Stimulated activated CD8-positive, alpha-beta memory T cell treated with anti-CD3 and anti-CD28 coated beads, Interleukin-2, amount 100 ng/mL, for 48 hours (primary cell): Measurements from ENCODE around the gene CSRNP3.

ENCODE experiments used
- DNase-seq, 2 donors: peaks; one replicate each; pipeline ENCODE4 v3.0.0-alpha.2; 2020; ENCODE audit warnings: low read depth in 2 of 2

CSRNP3 gene

GRCh38 chr2:165470361-165470760 lies 863 bp downstream of the CSRNP3 start:
- no peak for DNase-seq

GRCh38 chr2:165471349-165471950 lies 2.0 kb downstream of the CSRNP3 start:
- no peak for DNase-seq

- DNase-seq: no peak
These were observed 3.4 kb downstream of the CSRNP3 start for GRCh38 chr2:165472922-165473321.

- no peak for DNase-seq
These were observed 5.2 kb downstream of the CSRNP3 start for GRCh38 chr2:165474619-165475276.

GRCh38 chr2:165475277-165476004 lies 5.9 kb downstream of the CSRNP3 start:
- no peak for DNase-seq

- no peak for DNase-seq
These were observed 10.4 kb downstream of the CSRNP3 start for GRCh38 chr2:165479856-165480255.

- no peak for DNase-seq
These were observed 25.1 kb downstream of the CSRNP3 start for GRCh38 chr2:165494573-165494972.

- DNase-seq: no peak
These were observed 28.3 kb downstream of the CSRNP3 start for GRCh38 chr2:165497659-165498317.

- DNase-seq: no peak
These were observed 29.6 kb downstream of the CSRNP3 start for GRCh38 chr2:165499131-165499530.

GRCh38 chr2:165500001-165500400 lies 30.5 kb downstream of the CSRNP3 start:
- DNase-seq: no peak

GRCh38 chr2:165500816-165501215 lies 31.3 kb downstream of the CSRNP3 start:
- no peak for DNase-seq

- DNase-seq: no peak
These were observed 36.0 kb downstream of the CSRNP3 start for GRCh38 chr2:165505514-165505913.

GRCh38 chr2:165508927-165509326 lies 39.4 kb downstream of the CSRNP3 start:
- DNase-seq: no peak

GRCh38 chr2:165513479-165513878 lies 44.0 kb downstream of the CSRNP3 start:
- DNase-seq: no peak

GRCh38 chr2:165518611-165519010 lies 49.1 kb downstream of the CSRNP3 start:
- no peak for DNase-seq

- no peak for DNase-seq
These were observed 53.2 kb downstream of the CSRNP3 start for GRCh38 chr2:165522719-165523118.

GRCh38 chr2:165524720-165525119 lies 55.2 kb downstream of the CSRNP3 start:
- no peak for DNase-seq

GRCh38 chr2:165528691-165529090 lies 59.2 kb downstream of the CSRNP3 start:
- no peak for DNase-seq

- no peak for DNase-seq
These were observed 59.6 kb downstream of the CSRNP3 start for GRCh38 chr2:165529130-165529529.

GRCh38 chr2:165533331-165533730 lies 63.8 kb downstream of the CSRNP3 start:
- DNase-seq: no peak

GRCh38 chr2:165535471-165535870 lies 66.0 kb downstream of the CSRNP3 start:
- no peak for DNase-seq

- DNase-seq: no peak
These were observed 67.5 kb downstream of the CSRNP3 start for GRCh38 chr2:165536851-165537499.
